Stimulated activated CD4-positive, alpha-beta T cell treated with anti-CD3 and anti-CD28 coated beads, Interleukin-1b, Interleukin-23, amount 100 ng/mL, for 4 hours (primary cell): ENCODE measurements around the gene AAMP.

Source experiments
- DNase-seq, 2 donors: peaks; one replicate each; pipeline ENCODE4 v3.0.0-alpha.2; 2020; ENCODE audit warnings: low read depth in 2 of 2

Gene AAMP

DNA sequence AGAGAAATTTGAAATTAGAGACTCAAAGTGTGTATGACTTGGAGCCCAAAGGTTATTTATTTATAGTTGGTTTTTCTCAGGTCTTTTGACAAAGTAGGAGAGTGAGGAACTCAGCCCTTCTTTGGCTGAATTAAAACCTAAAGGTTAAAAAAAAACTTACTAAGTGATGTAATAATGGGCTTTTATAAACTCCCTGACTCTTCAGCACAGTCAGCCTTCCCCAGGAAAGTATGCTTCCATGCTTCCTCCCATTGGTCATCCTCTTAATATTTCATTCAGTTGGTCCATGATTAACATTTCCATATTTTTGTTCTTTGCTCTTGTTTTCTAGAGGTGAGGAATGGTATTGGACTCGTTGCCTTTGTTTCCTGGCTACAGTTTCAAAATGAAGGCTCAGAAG, 45.8 kb downstream of the AAMP start:
- no peak for DNase-seq

DNA sequence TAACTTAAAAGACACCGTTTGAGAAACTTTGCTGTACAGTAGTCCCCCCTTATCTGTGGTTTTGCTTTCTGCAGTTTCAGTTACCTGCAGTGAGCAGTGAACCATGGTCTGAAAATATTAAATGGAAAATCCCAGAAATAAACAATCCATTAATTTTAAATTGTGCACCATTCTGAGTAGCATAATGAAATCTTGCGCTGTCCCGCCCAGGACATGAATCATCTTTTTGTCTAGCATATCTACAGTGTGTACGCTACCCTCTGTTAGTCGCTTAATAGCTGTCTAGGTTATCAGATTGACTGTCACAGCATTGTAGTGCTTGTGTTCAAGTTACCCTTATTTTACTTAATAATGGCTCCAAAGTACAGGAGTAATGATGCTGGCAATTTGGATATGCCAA, 46.9 kb downstream of the AAMP start:
- DNase-seq = no peak

DNA sequence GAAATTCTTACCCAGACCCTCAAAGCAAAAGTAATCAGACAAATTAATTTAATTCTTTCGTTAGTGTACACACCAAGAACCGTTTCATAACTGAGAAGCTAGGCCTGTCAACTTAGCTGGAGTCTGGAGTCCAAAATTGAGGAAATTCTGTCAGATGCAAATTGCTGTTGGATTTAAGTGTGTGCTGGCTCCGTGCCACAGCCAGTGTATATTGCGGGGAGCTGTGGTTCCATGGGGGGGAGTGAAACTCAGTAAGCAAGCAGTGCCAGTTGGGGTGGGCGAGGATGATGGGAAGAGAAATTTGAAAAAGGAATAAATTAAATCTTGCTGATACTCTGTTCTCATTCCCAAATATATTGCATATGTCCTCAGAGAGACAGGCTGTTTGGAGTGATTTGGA, 48.9 kb downstream of the AAMP start:
- no peak for DNase-seq

DNA sequence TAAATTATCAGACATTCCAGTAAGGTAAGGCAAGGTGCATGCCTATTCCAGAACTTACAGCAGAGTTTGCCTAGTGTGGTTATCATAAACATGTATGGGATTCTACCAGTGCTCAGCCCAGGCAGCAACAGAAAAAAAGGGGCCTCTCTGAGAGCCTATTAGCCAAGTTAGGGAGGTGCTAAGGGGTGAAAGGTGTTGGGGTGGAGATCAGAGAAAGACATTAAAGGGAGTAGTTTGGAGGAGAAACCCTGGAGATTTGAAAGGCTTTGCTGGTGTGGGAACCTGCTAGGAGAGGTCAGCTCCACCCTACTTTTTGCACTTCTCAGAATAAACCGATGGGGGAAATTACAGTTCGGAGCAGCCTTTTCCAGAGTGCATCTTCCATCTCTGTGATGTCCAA, 50.0 kb downstream of the AAMP start:
- no peak for DNase-seq

DNA sequence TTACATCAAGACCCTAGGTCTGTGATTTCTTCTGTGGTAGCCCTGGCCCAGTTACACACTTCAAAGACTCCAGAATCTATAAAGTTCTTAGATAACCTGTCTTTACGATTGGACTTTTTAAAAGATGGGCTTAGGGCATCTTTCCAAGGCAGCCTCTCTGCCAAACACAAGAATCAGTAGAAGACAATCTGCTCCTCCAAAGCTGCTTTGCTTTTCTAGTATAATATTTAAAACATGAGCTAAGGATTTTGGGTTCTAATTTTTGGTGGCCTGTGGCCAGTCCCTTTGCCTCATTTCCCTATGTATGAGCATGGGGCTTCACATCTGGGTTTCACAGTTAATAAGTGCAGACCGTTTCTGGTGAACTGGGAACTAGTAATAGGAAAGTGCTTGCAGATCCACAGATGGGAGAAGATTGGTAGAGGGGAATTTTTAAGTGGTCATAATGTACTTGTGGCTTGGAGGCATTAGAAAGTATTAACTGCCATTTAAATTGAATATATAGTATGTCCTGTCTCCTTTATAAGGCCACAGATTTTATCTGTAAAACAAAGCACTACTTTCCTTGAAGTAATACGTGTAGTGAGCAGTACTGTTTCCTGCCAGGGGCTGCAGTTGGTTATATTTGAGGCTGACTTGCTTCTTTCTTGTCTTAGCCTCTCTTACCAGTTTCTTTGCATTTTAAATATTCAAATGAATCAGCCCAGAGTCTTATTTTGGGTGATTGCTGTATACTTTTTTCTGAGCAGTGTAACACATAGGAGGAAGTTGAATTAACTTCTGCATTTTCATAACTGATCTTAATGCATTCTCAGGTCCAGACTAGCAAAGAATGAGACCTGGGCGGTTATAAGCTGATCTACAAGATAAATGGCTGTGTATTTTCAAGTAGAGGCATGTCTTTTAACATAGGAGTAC, 51.4 kb downstream of the AAMP start:
- DNase-seq = no peak

DNA sequence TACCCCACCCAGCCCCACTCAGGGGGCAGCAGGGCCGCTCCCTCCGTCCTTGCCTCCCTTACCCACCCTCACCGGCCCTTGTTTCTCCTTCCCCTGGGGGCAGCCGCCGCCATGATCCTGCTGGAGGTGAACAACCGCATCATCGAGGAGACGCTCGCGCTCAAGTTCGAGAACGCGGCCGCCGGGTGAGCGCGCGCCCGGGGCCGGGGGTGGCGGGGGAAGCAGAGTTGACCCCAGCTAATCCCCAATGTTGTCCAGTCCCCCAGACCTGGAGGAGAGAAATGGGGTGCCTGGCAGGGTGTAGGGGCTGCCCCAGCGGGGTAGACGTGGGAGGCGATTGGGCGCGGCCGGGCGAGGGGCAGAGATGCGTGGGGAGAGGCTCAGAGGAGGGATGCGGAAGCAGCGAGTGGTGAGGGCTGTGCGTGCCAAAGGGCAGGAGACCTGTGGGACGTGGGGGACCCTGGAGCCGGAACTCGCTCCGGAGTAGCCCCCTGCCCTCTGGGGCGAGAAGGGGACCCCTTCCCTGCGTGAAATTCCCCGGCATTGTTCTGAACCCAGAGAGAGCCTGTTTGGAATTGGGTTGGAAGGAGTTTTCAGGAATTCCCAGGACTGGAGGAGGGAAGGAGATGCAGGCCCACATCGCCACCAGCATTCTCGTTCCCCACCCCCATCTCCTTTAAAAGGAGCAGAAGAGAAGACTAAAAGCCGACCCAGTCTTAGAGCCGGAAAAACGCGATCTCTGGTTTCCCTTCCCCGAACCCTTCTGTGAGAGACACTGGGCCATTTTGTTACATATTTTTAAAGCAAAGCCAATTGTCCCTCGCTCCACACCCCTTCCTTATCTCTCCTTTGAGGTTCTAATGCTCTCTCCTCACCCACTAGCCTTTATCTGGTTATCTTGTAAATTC, 52.3 kb downstream of the AAMP start:
- peak; percentile 62 to 65 for DNase-seq

DNA sequence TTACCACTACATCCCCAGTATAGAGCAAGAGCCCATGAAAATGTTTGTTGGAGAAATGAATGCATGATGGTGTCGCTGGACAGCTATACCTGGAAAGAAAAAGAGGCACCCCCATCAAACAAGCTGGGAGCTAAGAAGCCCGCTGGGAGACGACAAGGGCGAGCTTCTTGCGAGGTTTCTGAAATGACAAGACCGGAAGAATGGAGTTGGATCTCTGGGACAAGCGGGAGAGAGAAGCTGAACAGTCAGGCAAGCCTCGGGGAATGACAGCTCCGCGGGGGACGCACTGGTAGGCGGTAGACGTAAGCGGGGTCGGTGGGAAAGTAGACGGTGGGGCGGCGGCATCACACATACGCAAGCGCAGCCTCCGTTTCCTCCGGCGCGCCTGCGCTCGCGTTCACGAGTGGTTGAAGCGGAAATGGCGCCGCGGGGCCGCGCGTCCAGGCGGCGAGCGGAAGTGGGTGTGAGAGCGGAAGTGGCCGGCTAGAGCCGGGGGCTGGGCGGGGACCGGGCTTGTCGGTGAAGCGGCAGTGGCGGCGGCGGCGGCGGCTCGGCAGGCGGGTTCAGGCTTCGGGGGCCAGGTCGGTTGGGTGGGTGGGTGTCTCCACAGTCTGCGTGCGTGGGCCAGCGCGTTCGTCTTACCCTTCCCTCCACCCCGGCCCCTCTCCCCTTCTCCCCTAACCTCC, 53.1 kb downstream of the AAMP start, which contains the start of gene ARPC2:
Gene ARPC2 (plus strand): TSS at position 516 of the 686 bp plus-strand sequence. CDS start 282 bp downstream, outside the sequence.
- DNase-seq = peak; percentile 88 to 90

DNA sequence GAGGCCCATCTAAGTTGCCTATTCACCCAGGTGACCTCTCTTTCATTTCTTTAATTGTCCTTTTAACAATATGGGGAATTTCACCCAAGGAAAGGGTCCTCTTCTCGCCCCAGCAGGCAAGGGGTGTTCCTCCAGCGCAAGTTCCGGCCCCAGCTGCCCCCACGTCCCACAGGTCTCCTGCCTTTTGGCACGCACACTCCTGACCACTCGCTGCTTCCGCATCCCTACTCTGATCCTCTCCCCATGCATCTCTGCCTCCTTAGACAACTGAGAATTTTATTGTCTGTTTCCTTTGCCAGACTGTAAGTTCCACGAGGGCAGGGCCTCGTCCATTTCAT, 53.6 kb downstream of the AAMP start:
- DNase-seq = no peak
